Small intestine (tissue), 16 donors: Measurements from ENCODE around the gene S100G. TPM values are rescaled to one million over a fixed set of nuclear protein-coding genes. Genes with fewer than 3 reads are reported as not detected.
"Not testable (repeated sequence)": the region's sequence is repeated elsewhere in the genome, so short reads cannot be mapped to it uniquely, and the experiment has no call there.

Source experiments
- DNase-seq, 2 donors: peaks; one replicate each; pipeline versions ENCODE4 v3.0.0 to v3.0.0-alpha.2; 2013
- FAIRE-seq: peaks from 2 replicates; lab custom pipeline; 2012; peaks lifted over from hg19 to GRCh38; lab: Jason Lieb, UNC
- H3K27ac ChIP-seq, 3 donors: one replicate each; pipeline ENCODE4 v1.5.1; 2013; ENCODE audit warnings: low read length in 2 of 3, mild to moderate bottlenecking in 2 of 3, control low read depth in 1 of 3, inconsistent platforms in 1 of 3, low read depth in 1 of 3, moderate library complexity in 1 of 3
- H3K27me3 ChIP-seq, 3 donors: one replicate each; pipeline ENCODE4 v1.6.1; 2013; ENCODE audit warnings: low read length in 3 of 3, inconsistent platforms in 1 of 3; ENCODE audit not compliant: control insufficient read depth in 3 of 3, insufficient read depth in 3 of 3
- H3K36me3 ChIP-seq, 3 donors: one replicate each; pipeline ENCODE4 v1.6.1; 2013; ENCODE audit warnings: low read length in 3 of 3, inconsistent platforms in 1 of 3, low read depth in 1 of 3, mild to moderate bottlenecking in 1 of 3, moderate library complexity in 1 of 3; ENCODE audit not compliant: control insufficient read depth in 3 of 3, insufficient read depth in 2 of 3
- H3K4me1 ChIP-seq, 3 donors: one replicate each; pipeline ENCODE4 v1.6.1; 2013; ENCODE audit warnings: low read length in 2 of 3, inconsistent platforms in 1 of 3, low read depth in 1 of 3, mild to moderate bottlenecking in 1 of 3, moderate library complexity in 1 of 3; ENCODE audit not compliant: control insufficient read depth in 3 of 3, insufficient read depth in 2 of 3
- H3K4me3 ChIP-seq, 3 donors: one replicate each; pipeline ENCODE4 v1.5.1; 2013; ENCODE audit warnings: low read length in 3 of 3, control low read depth in 1 of 3, inconsistent platforms in 1 of 3, low read depth in 1 of 3, mild to moderate bottlenecking in 1 of 3, moderate library complexity in 1 of 3
- H3K9me3 ChIP-seq, 2 donors: one replicate each; pipeline ENCODE4 v1.6.1; 2013; ENCODE audit warnings: low read depth in 1 of 2, low read length in 1 of 2; ENCODE audit not compliant: control insufficient read depth in 2 of 2, insufficient read depth in 1 of 2
- WGBS, 3 donors: extraction: QIAGEN DNeasy Blood & Tissue Kit; methylation state at CpG; one replicate each; pipeline ENCODE4 v1.1.7; 2013; 5-methylcytosine and 5-hydroxymethylcytosine counted together
- long read RNA-seq, 10 donors: transcript quantifications; one replicate each; lab custom pipeline, GENCODE V29; 2026
- polyA plus RNA-seq, 4 donors: library from polyadenylated mRNA; stranded (reverse) in 3 of 4; unstranded in 1 of 4; fragments of 200-250 nt in 3 of 4; fragments of 120-200 nt in 1 of 4; gene quantifications; one replicate each; pipeline versions ENCODE4 v1.2.1 to v1.2.3, GENCODE V29; 2013
- donor health status: healthy with polysubstance abuse.
- donor health status: control.
- donor health status: control.
- donor health status: Bipolar disorder and iron deficiency.
- donor health status: healthy.

Gene S100G, protein sequence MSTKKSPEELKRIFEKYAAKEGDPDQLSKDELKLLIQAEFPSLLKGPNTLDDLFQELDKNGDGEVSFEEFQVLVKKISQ
- polyA plus RNA-seq, result 100 to 1,000 TPM in 1 of 4 donors, 10 to 100 TPM in 2, 1 to 10 TPM in 1; 1.8 to 295 (median 31.9) TPM
- long read RNA-seq, donor 1, partial matches to known transcripts, result 0 of 2 reads
- long read RNA-seq, donor 1, other reads (novel, unspliced or antisense), result 0 of 2 reads
- long read RNA-seq, donor 2, transcript S100G-201 (3 exons, 455 nt), result major isoform, 7 of 7 reads
- long read RNA-seq, donor 2, partial matches to known transcripts, result 0 of 7 reads
- long read RNA-seq, donor 2, other reads (novel, unspliced or antisense), result 0 of 7 reads
- long read RNA-seq, donor 3, partial matches to known transcripts, result 0 of 4 reads
- long read RNA-seq, donor 3, other reads (novel, unspliced or antisense), result 0 of 4 reads
- long read RNA-seq, donor 4, result 0 reads
- long read RNA-seq, donor 5, partial matches to known transcripts, result 0 of 7 reads
- long read RNA-seq, donor 5, other reads (novel, unspliced or antisense), result 7 of 7 reads
- long read RNA-seq, donor 6, partial matches to known transcripts, result 0 of 3 reads
- long read RNA-seq, donor 6, other reads (novel, unspliced or antisense), result 0 of 3 reads
- long read RNA-seq, donor 7, result 0 reads
- long read RNA-seq, donor 8, result 0 reads
- long read RNA-seq, donor 9, partial matches to known transcripts, result 0 of 1 reads
- long read RNA-seq, donor 9, other reads (novel, unspliced or antisense), result 0 of 1 reads
- long read RNA-seq, donor 10, partial matches to known transcripts, result 0 of 6 reads
- long read RNA-seq, donor 10, other reads (novel, unspliced or antisense), result 5 of 6 reads

DNA sequence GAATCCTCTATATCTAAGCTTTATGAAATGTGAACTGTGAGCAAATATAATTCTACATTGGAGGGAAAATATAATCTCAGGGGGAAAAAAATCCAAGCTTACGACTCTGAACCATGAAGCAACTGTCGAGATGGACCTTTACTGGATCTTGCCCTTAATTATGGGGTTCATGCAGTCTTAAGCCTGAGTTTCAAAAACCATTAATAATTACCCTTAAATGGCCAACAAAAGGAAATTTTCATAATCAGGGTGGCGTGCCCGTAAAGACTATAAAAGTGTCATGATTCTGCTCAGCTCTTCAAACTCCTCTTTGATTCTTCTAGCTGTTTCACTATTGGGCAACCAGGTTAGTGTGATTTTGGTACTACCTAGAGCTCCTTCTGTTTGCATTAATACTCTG is at the start of gene S100G:
TSS of gene S100G (plus strand) at position 301 of the 400 bp plus-strand sequence. CDS start 849 bp downstream, outside the sequence.
- H3K36me3 ChIP-seq, result peaks cover 0 to 9% (median 0%) of the 10 kb centered on the region in 3 donors
- H3K27me3 ChIP-seq, result no peaks in the 10 kb centered on the region
- peak within 1 kb of the TSS in 1 of 3 donors; percentile 61 for H3K27ac ChIP-seq
- peaks cover 0 to 25% (median 0%) of the 10 kb centered on the region in 3 donors for H3K4me1 ChIP-seq
- DNase-seq (peak in 1 of 2 donors; percentile 36), FAIRE-seq (no peak)
- WGBS, 3 donors, result 61 to 75% (median 69%) methylated on average over 4 of the region's 4 CpGs
- H3K4me3 ChIP-seq, result no peak within 1 kb of the TSS
- no peaks in the 10 kb centered on the region for H3K9me3 ChIP-seq

DNA sequence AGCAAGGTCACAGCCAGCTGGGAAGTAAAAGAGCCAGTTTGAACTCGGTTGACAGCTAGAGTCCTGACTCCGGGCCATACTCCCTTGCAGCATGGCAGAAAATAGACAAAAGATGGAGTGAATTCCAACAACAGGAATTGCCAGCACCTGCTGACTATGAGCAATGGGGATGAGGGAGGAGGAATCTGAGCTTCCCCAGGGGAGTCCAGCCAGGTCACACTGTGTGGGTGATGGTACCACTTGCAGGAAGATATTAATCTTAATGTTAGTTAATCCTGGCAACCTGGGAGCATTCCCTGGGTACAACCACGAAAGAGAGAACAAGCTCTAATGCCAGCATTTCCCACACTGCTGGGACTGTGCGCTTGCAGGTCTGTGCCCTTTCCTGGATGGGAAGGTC is 48.1 kb upstream of the S100G start:
- Histone ChIP-seq H3K36me3 (peaks cover 0 to 5% (median 0%) of the 10 kb centered on the region in 3 donors), H3K4me1 (peaks cover 0 to 17% (median 0%) of the 10 kb centered on the region in 3 donors), H3K4me3 (no peak overlapping the region), H3K9me3 (no peaks in the 10 kb centered on the region), H3K27ac (no peak overlapping the region), H3K27me3 (no peaks in the 10 kb centered on the region)
- DNase-seq (no peak), FAIRE-seq (no peak)
- 81 to 90% (median 85%) methylated on average over 4 of the region's 4 CpGs for WGBS, 3 donors

DNA sequence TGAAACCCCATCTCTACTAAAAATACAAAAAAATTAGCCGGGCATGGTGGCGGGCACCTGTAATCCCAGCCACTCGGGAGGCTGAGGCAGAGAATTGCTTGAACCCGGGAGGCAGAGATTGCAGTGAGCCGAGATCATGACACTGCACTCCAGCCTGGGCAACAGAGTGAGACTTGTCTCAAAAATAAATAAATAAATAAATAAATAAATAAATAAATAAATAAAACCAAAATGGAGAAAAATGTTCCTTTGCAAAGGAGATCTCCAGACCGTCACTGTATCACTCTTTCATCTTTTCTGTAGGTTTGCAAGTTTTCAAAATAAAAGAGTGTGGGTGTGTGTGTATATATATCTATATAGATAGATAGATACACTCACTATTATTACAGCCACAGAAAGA is 46.7 kb upstream of the S100G start:
- H3K27ac ChIP-seq, result peak overlapping the region in 1 of 3 donors; percentile 80
- not testable (repeated sequence) for H3K9me3 ChIP-seq, H3K4me3 ChIP-seq, FAIRE-seq, H3K27me3 ChIP-seq, DNase-seq
- WGBS, 3 donors, result 90 to 94% (median 91%) methylated on average over 4 to 6 of the region's 6 CpGs
- H3K4me1 ChIP-seq, result peaks cover 0 to 17% (median 0%) of the 10 kb centered on the region in 3 donors
- peaks cover 0 to 15% (median 0%) of the 10 kb centered on the region in 3 donors for H3K36me3 ChIP-seq

DNA sequence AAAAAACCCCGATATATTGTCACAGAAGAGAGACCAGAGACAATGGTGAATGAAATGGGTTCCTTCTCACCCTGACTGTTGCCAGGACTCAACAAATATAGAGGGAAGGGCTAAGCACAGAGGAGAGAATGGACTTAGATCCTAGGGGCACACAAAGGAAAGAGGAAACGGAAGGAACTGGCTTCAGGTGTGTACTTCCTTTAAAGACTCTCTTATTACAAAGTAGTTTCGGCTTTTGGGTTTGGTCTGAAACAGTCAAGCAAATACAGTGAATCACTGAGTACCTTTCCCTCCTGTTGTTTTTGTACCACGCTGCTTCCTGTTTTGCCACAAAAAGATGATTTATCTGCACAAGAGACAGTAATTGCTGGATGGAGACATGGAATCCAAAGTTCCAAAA is 46.1 kb upstream of the S100G start:
- Histone ChIP-seq H3K36me3 (peaks cover 0 to 17% (median 0%) of the 10 kb centered on the region in 3 donors), H3K4me1 (peaks cover 0 to 17% (median 0%) of the 10 kb centered on the region in 3 donors), H3K9me3 (no peaks in the 10 kb centered on the region), H3K4me3 (no peak overlapping the region), H3K27ac (peak overlapping the region; percentile 21 to 80 (median 79)), H3K27me3 (no peaks in the 10 kb centered on the region)
- no peak for FAIRE-seq
- peak; percentile 45 to 69 for DNase-seq
- 40 to 56% (median 54%) methylated on average over 4 of the region's 4 CpGs for WGBS, 3 donors

DNA sequence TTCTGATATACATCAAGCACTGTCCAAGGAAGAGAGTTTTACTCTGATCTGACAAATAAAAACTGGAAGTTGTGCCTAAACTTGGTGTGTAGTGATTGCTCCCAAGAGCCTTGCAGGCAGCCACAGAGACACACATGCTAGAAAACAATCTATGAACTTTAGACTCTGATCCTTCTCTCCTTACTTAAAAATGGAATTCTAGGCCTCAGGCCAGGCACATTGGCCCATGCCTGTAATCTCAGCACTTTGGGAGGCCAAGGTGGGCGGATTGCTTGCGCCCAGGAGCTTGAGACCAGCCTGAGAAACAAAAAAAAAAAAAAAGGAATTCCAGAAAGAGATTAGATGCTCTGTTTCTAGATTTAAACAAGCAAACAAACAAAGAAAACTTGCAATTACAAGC is 45.6 kb upstream of the S100G start:
- peaks cover 0 to 17% (median 0%) of the 10 kb centered on the region in 3 donors for H3K36me3 ChIP-seq
- peak overlapping the region in 2 of 3 donors; percentile 29 to 80 for H3K27ac ChIP-seq
- WGBS, 3 donors, result 33 to 77% (median 33%) methylated on average over 2 of the region's 2 CpGs
- DNase-seq (peak; percentile 35 to 56), FAIRE-seq (no peak)
- no peaks in the 10 kb centered on the region for H3K9me3 ChIP-seq
- H3K27me3 ChIP-seq, result no peaks in the 10 kb centered on the region
- no peak overlapping the region for H3K4me3 ChIP-seq
- peaks cover 0 to 17% (median 0%) of the 10 kb centered on the region in 3 donors for H3K4me1 ChIP-seq

DNA sequence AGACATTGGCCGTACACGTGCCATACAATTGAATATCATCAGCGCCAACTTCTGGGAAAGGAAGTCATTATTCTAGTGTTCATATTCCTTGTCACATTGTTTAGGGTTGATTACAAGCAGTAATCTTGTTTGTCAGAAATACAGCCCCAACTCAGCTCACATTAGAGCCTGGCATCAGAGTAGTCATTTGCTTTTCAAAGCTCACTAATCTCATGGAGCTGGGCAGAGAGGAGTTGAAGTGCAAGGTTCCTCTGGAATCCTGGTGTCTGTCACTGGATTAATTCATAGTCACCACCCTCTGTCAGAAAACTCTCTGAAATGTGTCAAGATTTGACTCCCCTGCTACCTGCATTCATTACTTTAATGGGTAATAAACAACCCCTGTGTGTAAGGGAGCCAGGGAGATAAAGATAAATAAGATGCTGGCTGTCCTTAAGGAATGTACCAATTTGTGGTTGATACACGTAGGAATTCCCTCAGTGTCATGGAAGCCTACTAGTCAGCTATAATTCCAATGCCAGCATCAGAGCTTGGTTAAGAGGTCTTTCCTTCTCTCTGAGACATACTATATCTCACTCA is 43.7 kb upstream of the S100G start:
- no peak for FAIRE-seq

DNA sequence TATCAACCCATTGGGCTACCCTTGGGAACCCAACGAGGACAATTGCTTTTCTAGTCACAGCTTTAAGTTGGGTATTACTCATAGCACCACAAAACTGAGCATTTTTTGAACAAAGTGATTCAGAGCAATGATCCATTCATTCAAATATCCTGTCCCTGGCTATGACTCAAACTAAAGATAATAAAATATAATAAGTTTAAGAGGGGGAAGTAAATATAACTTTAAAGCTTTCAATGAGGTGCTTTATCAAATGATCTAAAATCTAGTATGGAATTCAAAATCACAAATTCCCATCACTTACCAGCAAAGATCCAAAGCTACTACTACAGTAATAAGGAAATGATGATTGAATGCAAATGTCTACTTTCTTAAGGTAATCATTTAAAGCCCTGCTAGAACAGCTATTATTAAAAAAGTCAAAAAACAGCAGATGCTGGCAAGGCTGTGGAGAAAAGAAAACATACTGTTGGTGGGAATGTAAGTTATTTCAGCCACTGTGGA is 39.8 kb upstream of the S100G start:
- 62 to 65% (median 62%) methylated on average over 1 of the region's 1 CpG for WGBS, 3 donors

More for the DNA sequence above, 43.7 kb upstream of the S100G start:
- no peak for DNase-seq
- Histone ChIP-seq H3K9me3 (no peaks in the 10 kb centered on the region), H3K4me3 (no peak overlapping the region), H3K36me3 (peaks cover 0 to 20% (median 0%) of the 10 kb centered on the region in 3 donors), H3K27ac (no peak overlapping the region), H3K27me3 (no peaks in the 10 kb centered on the region), H3K4me1 (peaks cover 0 to 17% (median 0%) of the 10 kb centered on the region in 3 donors)
- 84 to 95% (median 86%) methylated on average over 4 of the region's 4 CpGs for WGBS, 3 donors

More for the DNA sequence above, 39.8 kb upstream of the S100G start:
- Histone ChIP-seq H3K9me3 (no peaks in the 10 kb centered on the region), H3K4me1 (peaks cover 0 to under 1% (median 0%) of the 10 kb centered on the region in 3 donors), H3K27ac (no peak overlapping the region), H3K36me3 (peaks cover 0 to 26% (median 0%) of the 10 kb centered on the region in 3 donors), H3K4me3 (no peak overlapping the region), H3K27me3 (no peaks in the 10 kb centered on the region)
- no peak for FAIRE-seq
- no peak for DNase-seq
